HG02870 (cell line): ENCODE measurements around the gene CEP70.
"Not testable (repeated sequence)": the region's sequence is repeated elsewhere in the genome, so short reads cannot be mapped to it uniquely, and the experiment has no call there.

Experiments
- ATAC-seq: cut with Tn5 transposase; IDR thresholded peaks from one replicate; pipeline ENCODE4 v1.9.1; 2021; ENCODE audit warnings: mild to moderate bottlenecking, moderate library complexity; ENCODE audit not compliant: unreplicated experiment

CEP70 gene

DNA sequence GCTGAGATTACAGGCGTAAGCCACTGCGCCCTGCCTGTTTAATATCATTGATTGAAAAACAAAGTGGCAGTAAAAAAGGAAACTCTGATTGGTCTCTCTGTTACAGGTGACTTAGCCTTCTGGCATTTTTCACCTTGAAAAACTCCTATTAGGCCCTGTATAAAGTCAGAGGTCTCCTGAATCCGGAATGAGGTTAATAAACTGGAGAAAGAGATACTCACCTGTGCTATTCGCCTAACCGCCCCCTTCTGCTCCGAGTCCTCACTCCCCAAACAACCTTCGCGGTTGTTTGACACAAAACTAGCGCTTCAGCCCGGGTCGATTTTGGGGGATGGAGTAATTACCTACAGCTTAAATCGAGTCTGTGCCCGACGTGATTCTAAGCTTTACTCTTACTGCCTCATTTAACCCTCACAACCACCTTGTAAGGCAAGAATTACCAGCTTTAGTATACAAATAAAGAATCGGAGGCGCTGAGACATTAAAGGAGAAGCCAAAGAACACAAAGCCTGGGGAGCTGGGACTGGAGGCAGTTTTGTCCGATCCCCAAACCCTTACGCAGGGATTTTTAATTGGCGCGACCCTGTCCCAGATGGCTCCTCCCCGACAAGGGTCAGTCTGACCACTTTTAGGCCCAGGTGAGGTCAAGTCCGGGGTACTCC lies 441 bp downstream of the CEP70 start:
- no peak for ATAC-seq

DNA sequence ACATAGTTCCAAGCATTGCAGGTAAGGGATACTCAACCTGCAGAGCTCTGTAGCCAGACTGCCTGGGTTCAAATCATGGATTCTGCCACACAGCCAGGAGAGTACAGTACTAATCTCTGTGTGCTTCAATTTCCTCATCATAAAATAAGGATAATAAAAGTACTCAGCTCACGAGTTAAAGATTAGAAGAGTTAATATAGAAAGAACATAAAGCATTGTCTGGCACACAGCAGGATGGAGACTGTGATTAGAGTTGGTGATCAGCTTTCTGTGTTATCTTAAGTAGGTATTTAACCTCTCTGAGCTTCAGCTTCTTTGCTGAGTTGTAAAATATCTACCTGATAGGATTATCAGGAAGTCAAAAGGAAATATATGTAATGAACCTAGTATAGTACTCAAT lies 2.7 kb downstream of the CEP70 start:
- no peak for ATAC-seq

DNA sequence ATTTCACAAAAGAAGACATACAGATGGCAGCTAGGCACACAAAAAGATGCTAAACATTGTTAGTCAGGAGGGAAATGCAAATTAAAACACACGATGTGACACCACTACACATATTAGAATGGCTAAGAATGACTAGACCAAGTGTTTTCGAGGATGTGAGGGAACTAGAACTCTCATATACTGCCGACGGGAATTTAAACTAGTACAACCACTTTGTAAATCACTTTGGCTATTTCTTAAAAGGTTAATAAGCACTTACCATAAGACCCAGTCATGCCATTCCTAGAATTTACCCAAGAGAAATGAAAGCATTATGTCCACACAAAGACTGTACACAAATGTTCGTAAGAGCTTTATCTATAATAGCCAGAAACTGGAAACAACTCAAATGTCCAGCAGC lies 5.6 kb downstream of the CEP70 start:
- no peak for ATAC-seq

DNA sequence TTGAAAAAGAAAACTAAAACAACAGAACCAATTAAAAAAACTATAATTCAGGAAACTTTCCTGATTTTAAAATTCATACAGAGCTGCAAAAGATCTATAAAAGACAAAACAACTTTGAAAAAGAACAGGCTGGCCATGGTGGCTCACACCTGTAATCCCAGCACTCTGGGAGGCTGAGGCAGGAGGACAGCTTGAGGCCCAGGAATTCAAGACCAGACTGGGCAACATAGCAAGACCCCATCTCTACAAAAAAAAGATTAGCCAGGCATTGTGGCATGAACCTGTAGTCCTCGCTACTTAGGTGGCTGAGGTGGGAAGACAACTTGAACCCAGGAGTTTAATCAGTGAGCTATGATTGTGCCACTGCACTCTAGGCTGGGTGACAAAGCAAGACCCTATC lies 6.7 kb downstream of the CEP70 start:
- ATAC-seq: no peak

DNA sequence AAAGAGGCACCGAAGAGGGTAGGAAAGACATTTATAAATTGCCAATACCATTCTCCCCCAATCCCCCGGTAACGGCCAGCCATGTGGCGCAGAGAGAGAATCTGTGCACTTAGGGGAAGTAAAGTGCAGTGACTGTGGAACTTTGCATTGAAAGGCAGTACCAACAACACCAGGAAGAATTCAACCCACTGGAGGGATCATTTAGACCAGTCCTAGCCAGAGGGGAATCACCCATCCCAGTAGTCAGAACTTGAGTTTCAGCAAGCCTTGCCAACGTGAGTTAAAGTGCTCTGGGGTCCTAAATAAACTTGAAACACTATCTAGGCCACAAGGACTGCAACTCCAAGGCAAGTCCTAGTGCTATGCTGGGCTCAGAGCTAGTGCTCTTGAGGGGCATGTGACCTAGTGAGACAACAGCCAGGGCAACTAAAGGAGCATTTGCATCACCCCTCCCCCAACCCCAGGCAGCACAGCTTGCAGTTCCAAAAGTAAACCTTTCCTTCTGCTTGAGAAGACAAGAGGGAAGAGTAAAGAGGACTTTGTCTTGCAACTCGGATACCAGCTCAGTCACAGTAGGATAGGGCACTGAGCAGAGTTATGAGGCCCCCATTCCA lies 15.0 kb downstream of the CEP70 start:
- ATAC-seq: no peak

DNA sequence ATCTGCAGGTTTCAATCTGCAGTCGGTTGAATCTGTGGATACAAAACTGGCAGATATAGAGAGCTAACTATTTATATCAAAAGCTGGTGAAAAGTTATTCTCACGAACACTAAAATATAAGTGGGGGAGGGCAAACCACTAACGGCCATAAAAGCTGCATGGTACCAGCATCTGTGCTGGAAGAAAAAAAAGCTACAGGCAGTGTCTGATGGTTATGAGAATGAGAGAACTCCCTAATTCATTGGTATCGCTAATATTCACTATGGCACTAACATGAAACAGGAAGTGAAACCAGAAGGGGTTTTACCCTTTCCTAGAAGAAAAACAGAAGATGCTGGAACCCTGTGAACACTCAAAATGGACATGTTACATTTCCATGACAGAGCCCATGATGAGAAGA lies 15.9 kb downstream of the CEP70 start:
- peak; percentile 86 for ATAC-seq

DNA sequence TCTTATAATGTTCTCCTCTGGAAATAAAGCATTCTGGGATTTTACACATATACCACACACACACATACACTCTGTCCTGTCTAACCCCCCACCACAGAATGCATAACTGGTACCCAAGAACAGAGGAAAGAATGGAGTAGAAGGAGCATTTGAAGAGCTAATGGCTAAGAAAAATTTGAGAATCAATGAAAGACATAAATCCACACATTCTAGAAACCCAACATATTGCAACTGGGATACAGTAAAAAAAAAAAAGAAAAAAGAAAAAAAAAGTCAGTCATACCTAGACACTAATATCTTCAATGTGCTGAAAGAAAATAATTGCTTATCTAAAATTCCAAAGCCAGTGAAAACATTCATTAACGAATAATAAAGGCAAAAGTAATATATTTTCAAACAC lies 20.9 kb downstream of the CEP70 start:
- ATAC-seq: no peak

DNA sequence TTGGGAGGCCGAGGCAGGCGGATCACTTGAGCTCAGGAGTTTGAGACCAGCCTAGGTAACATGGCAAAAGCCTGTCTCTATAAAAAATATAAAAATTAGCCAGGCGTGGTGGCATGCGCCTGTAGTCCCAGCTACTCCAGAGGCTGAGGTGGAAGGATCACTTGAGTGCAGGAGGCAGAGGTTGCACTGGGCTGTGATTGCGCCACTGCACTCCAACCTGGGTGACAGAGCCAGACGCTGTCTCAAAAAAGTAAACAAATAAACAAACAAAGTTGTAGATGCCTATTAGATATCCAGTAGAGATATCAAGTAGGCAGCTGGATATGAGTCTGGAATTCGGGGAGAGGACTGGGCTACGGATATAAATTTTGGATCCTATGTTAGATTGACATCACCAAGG lies 24.4 kb downstream of the CEP70 start:
- ATAC-seq: not testable (repeated sequence)

DNA sequence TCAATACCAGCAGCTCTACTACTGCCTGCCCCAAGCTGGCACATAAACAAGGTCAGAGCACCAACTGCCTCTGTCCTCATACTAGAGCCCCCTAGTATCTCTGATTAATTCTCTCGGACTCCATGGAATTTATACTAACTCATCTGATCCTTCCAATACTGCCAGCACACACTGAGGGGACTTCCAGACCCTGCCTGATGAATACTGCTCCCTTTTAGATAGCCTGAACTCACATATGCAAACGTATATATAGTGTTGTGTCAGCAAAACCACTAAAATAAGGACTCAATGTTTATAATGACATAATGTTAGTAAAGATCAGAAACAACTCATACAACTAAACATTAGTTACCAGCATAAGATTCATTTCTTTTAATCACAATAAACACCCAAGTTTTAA lies 25.0 kb downstream of the CEP70 start:
- no peak for ATAC-seq

DNA sequence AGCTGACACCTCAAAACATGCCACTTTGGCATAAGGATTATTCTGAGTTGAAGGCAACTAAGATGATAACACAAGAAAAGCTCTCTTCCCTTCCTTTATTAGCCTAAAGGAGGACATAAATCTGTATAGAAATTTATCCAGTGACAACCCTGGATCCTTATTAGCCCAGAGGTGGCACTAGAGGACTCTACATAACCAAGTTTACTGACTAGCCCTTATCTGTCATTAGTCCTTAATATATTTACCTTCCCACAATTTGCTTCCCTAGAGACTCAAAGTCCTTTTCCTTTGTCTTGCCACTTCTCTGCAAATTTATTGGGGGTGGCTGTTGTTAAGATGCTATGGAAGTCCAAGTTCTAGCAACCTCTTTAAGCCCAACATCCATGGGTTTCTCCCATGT lies 26.7 kb downstream of the CEP70 start:
- no peak for ATAC-seq

DNA sequence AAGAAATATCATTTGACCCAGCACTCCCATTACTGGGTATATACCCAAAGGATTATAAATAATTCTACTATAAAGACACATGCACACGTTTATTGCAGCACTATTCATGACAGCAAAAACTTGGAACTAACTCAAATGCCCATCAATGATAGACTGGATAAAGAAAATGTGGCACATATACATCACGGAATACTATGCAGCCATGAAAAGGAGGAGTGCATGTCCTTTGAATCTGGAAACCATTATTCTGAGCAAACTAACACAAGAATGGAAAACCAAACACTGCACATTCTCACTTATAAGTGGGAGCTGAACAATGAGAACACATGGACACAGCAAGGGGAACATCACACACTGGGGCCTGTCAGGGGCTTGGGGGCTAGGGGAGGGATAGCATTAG lies 27.8 kb downstream of the CEP70 start:
- not testable (repeated sequence) for ATAC-seq

DNA sequence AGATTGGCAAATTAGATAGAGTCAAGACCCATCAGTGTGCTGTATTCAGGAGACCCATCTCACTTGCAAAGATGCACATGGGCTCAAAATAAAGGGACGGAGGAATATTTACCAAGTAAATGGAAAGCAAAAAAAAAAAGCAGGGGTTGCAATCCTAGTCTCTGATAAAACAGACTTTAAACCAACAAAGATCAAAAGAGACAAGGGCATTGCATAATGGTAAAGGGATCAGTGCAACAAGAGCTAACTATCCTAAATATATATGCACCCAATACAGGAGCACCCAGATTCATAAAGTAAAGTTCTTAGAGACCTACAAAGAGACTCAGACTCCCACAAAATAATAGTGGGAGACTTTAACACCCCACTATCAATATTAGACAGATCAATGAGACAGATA lies 31.2 kb downstream of the CEP70 start:
- not testable (repeated sequence) for ATAC-seq

DNA sequence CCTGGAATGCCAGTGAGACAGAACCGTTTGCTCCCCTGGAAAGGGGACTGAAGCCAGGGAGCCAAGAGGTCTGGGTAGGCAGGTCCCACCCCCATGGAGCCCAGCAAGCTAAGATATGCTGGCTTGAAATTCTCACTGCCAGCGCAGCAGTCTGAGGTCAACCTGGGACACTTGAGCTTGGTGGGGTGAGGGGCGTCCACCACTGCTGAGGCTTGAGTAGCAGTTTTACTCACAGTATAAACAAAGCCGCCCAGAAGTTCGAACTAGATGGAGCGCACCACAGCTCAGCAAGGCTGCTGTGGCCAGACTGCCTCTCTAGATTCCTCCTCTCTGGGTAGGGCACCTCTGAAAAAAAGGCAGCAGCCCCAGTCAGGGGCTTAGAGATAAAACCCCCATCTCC lies 33.6 kb downstream of the CEP70 start:
- ATAC-seq: no peak

DNA sequence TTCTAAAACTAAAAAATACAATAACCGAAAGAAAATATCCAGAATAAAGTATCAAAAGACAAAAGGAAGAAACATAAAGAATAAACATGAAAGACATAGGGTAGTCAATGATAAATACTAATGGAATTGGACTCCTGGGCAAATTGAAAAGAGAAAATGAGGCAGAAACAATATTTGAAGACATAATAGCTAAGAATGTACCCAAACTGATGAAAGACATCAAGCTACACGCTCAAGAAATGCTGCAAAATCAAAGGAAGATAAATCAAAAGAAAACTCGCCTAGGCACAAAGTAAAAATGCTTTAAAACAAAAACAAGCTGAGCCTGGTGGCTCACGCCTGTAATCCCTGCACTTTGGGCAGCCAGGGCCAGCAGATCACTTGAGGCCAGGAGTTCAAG lies 34.9 kb downstream of the CEP70 start:
- ATAC-seq: no peak

DNA sequence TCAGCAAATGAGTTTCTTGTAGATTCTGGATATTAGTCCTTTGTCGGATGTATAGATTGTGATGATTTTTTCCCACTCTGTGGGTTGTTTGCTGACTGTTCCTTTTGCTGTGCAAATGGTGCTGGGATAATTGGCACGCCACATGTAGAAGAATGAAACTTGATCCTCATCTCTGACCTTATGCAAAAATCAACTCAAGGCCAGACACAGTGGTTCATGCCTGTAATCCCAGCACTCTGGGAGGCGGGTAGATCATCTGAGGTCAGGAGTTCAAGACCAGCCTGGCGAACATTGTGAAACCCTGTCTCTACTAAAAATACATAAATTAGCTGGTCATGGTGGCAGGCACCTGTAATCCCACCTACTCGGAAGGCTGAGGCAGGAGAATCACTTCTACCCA lies 39.3 kb downstream of the CEP70 start:
- not testable (repeated sequence) for ATAC-seq

DNA sequence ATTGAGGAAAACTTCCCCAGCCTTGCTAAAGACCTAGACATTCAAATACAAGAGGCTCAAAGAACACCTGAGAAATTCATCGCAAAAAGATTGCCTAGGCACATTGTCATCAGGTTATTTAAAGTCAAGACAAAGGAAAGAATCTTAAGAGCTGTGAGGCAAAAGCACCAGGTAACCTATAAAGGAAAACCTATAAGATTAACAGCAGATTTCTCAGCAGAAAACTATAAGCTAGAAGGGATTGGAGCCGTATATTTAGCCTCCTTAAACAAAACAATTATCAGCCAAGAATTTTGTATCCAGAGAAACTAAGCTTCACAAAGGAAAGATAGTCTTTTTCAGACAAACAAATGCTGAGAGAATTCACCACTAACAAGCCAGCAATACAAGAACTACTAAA lies 43.1 kb downstream of the CEP70 start:
- not testable (repeated sequence) for ATAC-seq

DNA sequence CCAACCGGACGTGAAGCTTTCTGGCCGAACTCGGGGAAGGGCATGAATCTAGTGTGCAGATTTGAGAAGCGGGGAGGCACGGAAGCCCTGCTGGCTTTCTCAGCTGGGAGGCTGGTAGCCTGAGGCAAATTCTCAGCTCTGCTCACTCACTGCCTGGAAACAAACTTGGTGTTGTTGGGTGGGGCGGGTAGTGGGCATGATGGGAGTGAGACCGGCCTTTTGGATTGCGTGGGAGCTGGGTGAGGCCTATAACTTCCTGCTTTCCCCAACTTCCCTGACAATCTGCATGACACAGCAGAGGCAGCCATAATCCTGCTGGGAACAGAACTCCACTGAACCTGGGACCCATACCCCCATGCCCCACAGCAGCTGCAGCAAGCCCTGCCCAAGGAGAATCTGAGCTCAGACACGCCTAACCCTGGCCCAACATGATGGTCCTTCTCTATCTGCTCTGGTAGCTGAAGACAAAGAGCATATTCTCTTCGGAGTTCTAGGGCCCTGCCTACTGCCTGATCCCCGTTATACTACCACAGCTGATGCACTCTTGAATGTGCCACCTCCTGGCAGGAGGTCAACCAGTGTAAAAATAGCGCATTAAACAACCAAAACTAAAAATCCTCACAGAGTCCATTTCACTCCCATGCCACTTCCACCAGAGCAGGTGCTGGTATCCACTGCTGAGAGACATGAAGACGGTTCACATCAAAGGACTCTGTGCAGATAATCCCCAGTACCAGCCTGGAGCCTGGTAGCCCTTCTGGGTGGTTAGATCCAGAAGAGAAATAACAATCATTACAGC lies 44.7 kb downstream of the CEP70 start:
- no peak for ATAC-seq

DNA sequence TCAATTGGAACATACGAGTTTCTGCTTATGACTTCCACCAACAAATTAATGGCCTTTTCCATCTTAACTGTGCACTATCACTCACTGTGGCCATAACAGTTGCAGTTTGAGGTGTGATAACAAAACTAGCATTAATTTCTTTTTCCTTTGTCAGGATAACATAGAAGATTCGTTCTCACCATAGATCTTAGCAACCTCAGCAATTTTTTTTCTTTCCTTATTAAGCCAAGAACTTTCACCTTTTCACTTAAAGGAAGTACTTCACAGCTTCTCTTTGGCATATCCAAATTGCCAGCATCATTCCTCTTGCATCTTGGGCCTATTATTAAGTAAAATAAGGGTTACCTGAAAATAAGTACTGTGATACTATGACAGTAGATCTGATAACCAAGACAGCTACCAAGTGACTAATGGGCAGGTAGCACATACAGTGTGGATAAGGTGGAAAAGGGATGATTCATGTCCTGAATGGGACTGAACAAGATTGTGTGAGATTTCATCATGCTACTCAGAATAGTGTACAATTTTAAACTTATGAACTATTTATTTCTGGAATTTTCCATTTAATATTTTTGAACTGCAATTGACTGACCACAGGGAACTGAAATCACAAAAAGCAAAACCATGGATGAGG lies 46.6 kb downstream of the CEP70 start:
- no peak for ATAC-seq

DNA sequence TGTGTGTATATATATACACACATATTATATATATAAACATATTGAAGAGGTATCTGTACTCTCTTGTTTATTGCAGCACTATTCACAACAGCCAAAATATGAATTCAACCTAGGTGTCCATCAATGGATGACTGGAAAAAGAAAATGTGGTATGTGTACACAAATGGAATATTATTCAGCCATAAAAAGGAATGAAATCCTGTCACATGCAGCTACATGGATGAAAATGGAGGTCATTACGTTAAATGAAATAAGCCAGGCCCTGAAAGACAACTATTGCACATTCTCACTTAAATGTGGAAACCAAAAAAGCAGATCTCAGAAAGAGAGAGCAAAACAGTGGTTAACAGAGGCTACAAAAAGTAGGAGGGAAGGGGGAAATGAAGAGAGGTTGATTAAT lies 49.5 kb downstream of the CEP70 start:
- no peak for ATAC-seq

DNA sequence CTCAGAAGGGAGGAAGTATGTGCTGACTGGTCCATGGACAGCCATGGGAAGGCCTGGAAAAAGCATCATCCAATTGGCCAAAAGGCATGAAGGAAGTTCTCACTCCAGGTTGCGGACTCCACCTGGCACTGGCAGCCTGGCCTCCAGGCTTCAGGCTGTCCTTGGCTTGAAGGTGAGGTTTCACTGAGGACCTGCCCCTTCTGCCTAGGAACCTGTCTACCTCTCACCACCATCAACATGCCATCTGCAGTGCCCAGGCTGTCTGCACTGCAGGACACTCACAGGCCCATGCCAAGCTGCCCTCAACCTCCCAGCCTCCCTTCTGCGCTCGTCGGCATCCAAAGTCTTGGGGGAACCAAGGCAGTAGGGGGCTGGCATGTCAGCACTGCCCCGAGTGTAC lies 51.1 kb downstream of the CEP70 start:
- no peak for ATAC-seq

DNA sequence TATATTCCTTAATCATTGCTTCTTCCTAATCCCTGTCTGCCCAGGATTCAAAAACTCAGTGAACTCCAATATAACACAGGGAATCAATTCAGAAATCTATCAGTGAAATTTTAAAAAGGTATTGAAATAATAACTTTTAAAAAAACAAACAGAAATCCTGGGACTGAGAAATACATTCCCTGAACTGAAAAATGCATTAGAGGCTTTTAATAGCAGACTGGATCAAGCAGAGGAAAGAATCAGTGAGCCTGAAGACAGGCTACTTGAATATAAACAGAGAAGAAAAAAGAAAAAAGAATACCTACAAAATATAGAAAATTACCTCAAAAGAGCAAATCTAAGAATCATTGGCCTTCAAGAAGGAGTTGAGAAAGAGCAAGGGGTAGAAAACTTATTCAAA lies 54.7 kb downstream of the CEP70 start:
- no peak for ATAC-seq

DNA sequence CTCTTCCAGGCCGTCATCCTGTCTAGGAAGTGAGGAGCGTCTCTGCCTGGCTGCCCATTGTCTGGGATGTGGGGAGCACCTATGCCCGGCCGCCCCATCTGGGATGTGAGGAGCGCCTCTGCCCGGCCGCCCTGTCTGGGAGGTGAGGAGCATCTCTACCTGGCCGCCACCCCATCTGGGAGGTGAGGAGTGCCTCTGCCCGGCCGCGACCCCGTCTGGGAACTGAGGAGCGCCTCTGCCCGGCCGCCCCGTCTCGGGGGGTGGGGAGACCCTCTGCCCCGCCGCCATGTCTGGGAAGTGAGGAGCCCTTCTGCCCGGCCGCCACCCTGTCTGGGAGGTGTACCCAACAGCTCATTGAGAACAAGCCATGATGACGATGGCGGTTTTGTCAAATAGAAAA lies 72.6 kb downstream of the CEP70 start:
- ATAC-seq: not testable (repeated sequence)
